Trophoblast cell (in vitro differentiated cells and primary cell): ENCODE measurements around the gene SRSF2.

Source experiments
- DNase-seq, 2 donors: peaks; one replicate each; pipeline ENCODE4 v3.0.0-alpha.2; 2016
- H2AFZ ChIP-seq: 2 replicates; pipeline ENCODE4 v1.6.1; 2013; ENCODE audit warnings: low read length, moderate library complexity, mild to moderate bottlenecking; ENCODE audit not compliant: insufficient read depth, poor library complexity
- H2AK5ac ChIP-seq: 2 replicates; pipeline ENCODE4 v1.6.1; 2013; ENCODE audit warnings: mild to moderate bottlenecking, low read length
- H2BK120ac ChIP-seq: 2 replicates; pipeline ENCODE4 v1.6.1; 2013; ENCODE audit warnings: low read length, mild to moderate bottlenecking, moderate library complexity; ENCODE audit not compliant: insufficient read depth, poor library complexity
- H2BK12ac ChIP-seq: 2 replicates; pipeline ENCODE4 v1.6.1; 2013; ENCODE audit warnings: mild to moderate bottlenecking, low read length, moderate library complexity
- H2BK5ac ChIP-seq: 2 replicates; pipeline ENCODE4 v1.6.1; 2013; ENCODE audit warnings: low read length, low read depth, moderate library complexity, mild to moderate bottlenecking; ENCODE audit not compliant: poor library complexity
- H3K14ac ChIP-seq: 2 replicates; pipeline ENCODE4 v1.6.1; 2013; ENCODE audit warnings: mild to moderate bottlenecking, low read length
- H3K18ac ChIP-seq: 2 replicates; pipeline ENCODE4 v1.6.1; 2013; ENCODE audit warnings: mild to moderate bottlenecking, low read length
- H3K23ac ChIP-seq: 2 replicates; pipeline ENCODE4 v1.6.1; 2013; ENCODE audit warnings: low read length
- H3K27ac ChIP-seq: 2 replicates; pipeline ENCODE4 v1.5.1; 2013; ENCODE audit warnings: low read depth, mild to moderate bottlenecking, inconsistent platforms, low read length, moderate library complexity
- H3K27me3 ChIP-seq: 2 replicates; pipeline ENCODE4 v1.6.1; 2013; ENCODE audit warnings: inconsistent platforms, mild to moderate bottlenecking, low read length, moderate library complexity; ENCODE audit not compliant: insufficient read depth
- H3K36me3 ChIP-seq, 2 experiments: 1 replicate in 1 of 2; 2 replicates in 1 of 2; pipeline ENCODE4 v1.6.1; 2013; ENCODE audit warnings: low read length in 2 of 2, mild to moderate bottlenecking in 2 of 2, moderate library complexity in 1 of 2; ENCODE audit not compliant: insufficient read depth in 2 of 2, control insufficient read depth in 1 of 2
- H3K4ac ChIP-seq: 2 replicates; pipeline ENCODE4 v1.6.1; 2013; ENCODE audit warnings: low read depth, mild to moderate bottlenecking, low read length, moderate library complexity
- H3K4me1 ChIP-seq, 2 experiments: 1 replicate in 1 of 2; 2 replicates in 1 of 2; pipeline ENCODE4 v1.6.1; 2013; ENCODE audit warnings: low read length in 2 of 2, mild to moderate bottlenecking in 2 of 2, moderate library complexity in 1 of 2; ENCODE audit not compliant: insufficient read depth in 2 of 2, control insufficient read depth in 1 of 2
- H3K4me2 ChIP-seq: 2 replicates; pipeline ENCODE4 v1.6.1; 2013; ENCODE audit warnings: inconsistent platforms, mild to moderate bottlenecking, low read length, moderate library complexity
- H3K4me3 ChIP-seq: 2 replicates; pipeline ENCODE4 v1.5.1; 2013; ENCODE audit warnings: mild to moderate bottlenecking, low read depth, low read length, inconsistent platforms
- H3K79me1 ChIP-seq: one replicate; pipeline ENCODE4 v1.6.1; 2013; ENCODE audit warnings: low read length
- H3K79me2 ChIP-seq: 2 replicates; pipeline ENCODE4 v1.6.1; 2013; ENCODE audit warnings: low read length, mild to moderate bottlenecking; ENCODE audit not compliant: control insufficient read depth, insufficient read depth, poor library complexity
- H3K9ac ChIP-seq: 2 replicates; pipeline ENCODE4 v1.6.1; 2013; ENCODE audit warnings: mild to moderate bottlenecking, low read length
- H3K9me3 ChIP-seq: 2 replicates; pipeline ENCODE4 v1.6.1; 2013; ENCODE audit warnings: low read depth, mild to moderate bottlenecking, control low read depth, inconsistent platforms, low read length; ENCODE audit not compliant: insufficient read depth
- H4K12ac ChIP-seq: 2 replicates; pipeline ENCODE4 v1.6.1; 2013; ENCODE audit warnings: low read depth, mild to moderate bottlenecking, low read length, moderate library complexity
- H4K8ac ChIP-seq: 2 replicates; pipeline ENCODE4 v1.6.1; 2013; ENCODE audit warnings: low read depth, mild to moderate bottlenecking, low read length, moderate library complexity
- H4K91ac ChIP-seq: one replicate; pipeline ENCODE4 v1.6.1; 2013; ENCODE audit warnings: low read depth, mild to moderate bottlenecking, low read length, moderate library complexity
- whole genome bisulfite sequencing: extraction: QIAGEN DNeasy Blood & Tissue Kit; methylation state at CpG from one replicate; pipeline ENCODE4 v1.1.7; 2013; ENCODE audit warnings: missing lambda C conversion rate; ENCODE audit not compliant: insufficient read length, insufficient coverage; ENCODE audit errors: extremely low coverage; 5-methylcytosine and 5-hydroxymethylcytosine counted together

The SRSF2 gene

GRCh38 chr17:76721463-76721862 lies 15.7 kb downstream of the SRSF2 start:
- H4K8ac ChIP-seq: no peak overlapping the region
- no peak overlapping the region for H3K27ac ChIP-seq
- H3K79me2 ChIP-seq: peaks cover 4% of the 10 kb centered on the region
- DNase-seq: no peak
- no peaks in the 10 kb centered on the region for H3K9me3 ChIP-seq
- H3K36me3 ChIP-seq: peaks cover 53 to 66% of the 10 kb centered on the region in 2 experiments
- H3K4me3 ChIP-seq: no peak overlapping the region
- H3K4ac ChIP-seq: no peak overlapping the region
- peaks cover 6% of the 10 kb centered on the region for H3K79me1 ChIP-seq
- no peak overlapping the region for H3K4me2 ChIP-seq
- H4K12ac ChIP-seq: no peak overlapping the region
- H3K18ac ChIP-seq: no peak overlapping the region
- H2BK120ac ChIP-seq: no peak overlapping the region
- no peaks in the 10 kb centered on the region for H3K4me1 ChIP-seq
- no peak overlapping the region for H4K91ac ChIP-seq
- H3K23ac ChIP-seq: no peak overlapping the region
- no peaks in the 10 kb centered on the region for H3K27me3 ChIP-seq
- H2AFZ ChIP-seq: no peak overlapping the region
- no CpG with 5 or more reads among the region's 10 CpGs for WGBS
- no peak overlapping the region for H3K9ac ChIP-seq
- H3K14ac ChIP-seq: no peak overlapping the region
- no peak overlapping the region for H2BK12ac ChIP-seq
- H2BK5ac ChIP-seq: no peak overlapping the region
- H2AK5ac ChIP-seq: no peak overlapping the region

GRCh38 chr17:76720941-76721340 lies 16.2 kb downstream of the SRSF2 start:
- Histone ChIP-seq H3K27me3 (no peaks in the 10 kb centered on the region), H3K9ac (no peak overlapping the region), H2BK12ac (no peak overlapping the region), H2AFZ (no peak overlapping the region), H3K9me3 (no peaks in the 10 kb centered on the region), H4K91ac (no peak overlapping the region), H3K79me2 (peaks cover 2% of the 10 kb centered on the region), H2AK5ac (no peak overlapping the region), H2BK120ac (no peak overlapping the region), H3K23ac (no peak overlapping the region), H3K18ac (no peak overlapping the region), H3K14ac (no peak overlapping the region), H3K36me3 (peaks cover 57 to 71% of the 10 kb centered on the region in 2 experiments), H3K4me3 (no peak overlapping the region), H2BK5ac (no peak overlapping the region), H4K8ac (no peak overlapping the region), H4K12ac (no peak overlapping the region), H3K4me2 (no peak overlapping the region), H3K4me1 (no peaks in the 10 kb centered on the region), H3K27ac (no peak overlapping the region), H3K4ac (no peak overlapping the region), H3K79me1 (peaks cover 1% of the 10 kb centered on the region)
- no peak for DNase-seq
- whole genome bisulfite sequencing: no CpG with 5 or more reads among the region's 9 CpGs

- no peaks in the 10 kb centered on the region for H3K9me3 ChIP-seq
- H3K14ac ChIP-seq: no peak overlapping the region
- H2AK5ac ChIP-seq: no peak overlapping the region
- no peak overlapping the region for H3K4ac ChIP-seq
- no peak overlapping the region for H3K18ac ChIP-seq
- H3K36me3 ChIP-seq: peaks cover 58 to 78% of the 10 kb centered on the region in 2 experiments
- H3K4me3 ChIP-seq: no peak overlapping the region
- H3K79me1 ChIP-seq: no peaks in the 10 kb centered on the region
- no peak overlapping the region for H3K23ac ChIP-seq
- no peaks in the 10 kb centered on the region for H3K27me3 ChIP-seq
- no peak overlapping the region for H3K4me2 ChIP-seq
- no peak for DNase-seq
- H2BK5ac ChIP-seq: no peak overlapping the region
- no peaks in the 10 kb centered on the region for H3K4me1 ChIP-seq
- no peak overlapping the region for H4K12ac ChIP-seq
- H2BK120ac ChIP-seq: no peak overlapping the region
- WGBS: no CpG with 5 or more reads among the region's 9 CpGs
- H3K9ac ChIP-seq: no peak overlapping the region
- H2BK12ac ChIP-seq: no peak overlapping the region
- H2AFZ ChIP-seq: no peak overlapping the region
- H4K8ac ChIP-seq: no peak overlapping the region
- H4K91ac ChIP-seq: no peak overlapping the region
- H3K27ac ChIP-seq: no peak overlapping the region
- H3K79me2 ChIP-seq: no peaks in the 10 kb centered on the region
Observed at GRCh38 chr17:76720211-76720610, 16.9 kb downstream of the SRSF2 start.

- no peak overlapping the region for H2BK120ac ChIP-seq
- H4K91ac ChIP-seq: no peak overlapping the region
- H2AFZ ChIP-seq: no peak overlapping the region
- H3K23ac ChIP-seq: no peak overlapping the region
- no peaks in the 10 kb centered on the region for H3K79me1 ChIP-seq
- H3K18ac ChIP-seq: no peak overlapping the region
- no peak overlapping the region for H2BK12ac ChIP-seq
- H2AK5ac ChIP-seq: no peak overlapping the region
- DNase-seq: no peak
- no peak overlapping the region for H2BK5ac ChIP-seq
- no peak overlapping the region for H3K27ac ChIP-seq
- no peaks in the 10 kb centered on the region for H3K79me2 ChIP-seq
- H3K27me3 ChIP-seq: no peaks in the 10 kb centered on the region
- no peak overlapping the region for H4K12ac ChIP-seq
- no peak overlapping the region for H3K9ac ChIP-seq
- no peak overlapping the region for H4K8ac ChIP-seq
- no peaks in the 10 kb centered on the region for H3K4me1 ChIP-seq
- H3K4ac ChIP-seq: no peak overlapping the region
- no peak overlapping the region for H3K4me3 ChIP-seq
- no peaks in the 10 kb centered on the region for H3K9me3 ChIP-seq
- peaks cover 50 to 71% of the 10 kb centered on the region in 2 experiments for H3K36me3 ChIP-seq
- no peak overlapping the region for H3K4me2 ChIP-seq
- WGBS: no CpG with 5 or more reads among the region's 16 CpGs
- no peak overlapping the region for H3K14ac ChIP-seq
Observed at GRCh38 chr17:76718516-76718915, 18.6 kb downstream of the SRSF2 start.
